CD14-positive monocyte (primary cell): ENCODE data around the gene PLD1. TPM values are rescaled to one million over a fixed set of nuclear protein-coding genes. Genes with fewer than 3 reads are reported as not detected.
"Not testable (repeated sequence)": the region's sequence is repeated elsewhere in the genome, so short reads cannot be mapped to it uniquely, and the experiment has no call there.

Source experiments
- DNase-seq, 3 donors: peaks; one replicate each; pipeline ENCODE4 v3.0.0-alpha.2; 2011 to 2022
- H2AFZ ChIP-seq: 2 replicates; pipeline ENCODE4 v1.6.0; 2012; ENCODE audit warnings: mild to moderate bottlenecking, low read depth, low read length, inconsistent platforms; ENCODE audit not compliant: insufficient read depth, poor library complexity, severe bottlenecking
- H3K27ac ChIP-seq, 2 donors: 1 replicate in 1 of 2; 2 replicates in 1 of 2; pipeline ENCODE4 v1.5.1; 2012 to 2013; ENCODE audit warnings: low read length in 2 of 2, control low read depth in 1 of 2, inconsistent platforms in 1 of 2, low read depth in 1 of 2, mild to moderate bottlenecking in 1 of 2
- H3K27me3 ChIP-seq, 2 donors: one replicate each; pipeline versions ENCODE4 v1.6.0 to v1.6.1; 2011 to 2013; ENCODE audit warnings: low read length in 2 of 2; ENCODE audit not compliant: control insufficient read depth in 2 of 2, insufficient read depth in 2 of 2
- H3K36me3 ChIP-seq, 2 donors: replicated peaks in 1 of 2; 1 replicate in 1 of 2; 2 replicates in 1 of 2; pipeline versions ENCODE4 v1.5.1 to v1.6.1; 2012 to 2013; ENCODE audit warnings: low read length in 2 of 2, control low read depth in 1 of 2, inconsistent platforms in 1 of 2, mild to moderate bottlenecking in 1 of 2; ENCODE audit not compliant: insufficient read depth in 2 of 2, control insufficient read depth in 1 of 2
- H3K4me1 ChIP-seq, 2 donors: 1 replicate in 1 of 2; 2 replicates in 1 of 2; pipeline versions ENCODE4 v1.5.1 to v1.6.1; 2012 to 2013; ENCODE audit warnings: low read length in 2 of 2, control low read depth in 1 of 2, inconsistent platforms in 1 of 2, mild to moderate bottlenecking in 1 of 2, moderate library complexity in 1 of 2; ENCODE audit not compliant: insufficient read depth in 2 of 2, control insufficient read depth in 1 of 2
- H3K4me2 ChIP-seq: replicated peaks from 2 replicates; pipeline ENCODE3; 2012; ENCODE audit warnings: low read length, moderate library complexity, mild to moderate bottlenecking; ENCODE audit not compliant: poor library complexity, severe bottlenecking; ENCODE audit errors: extremely low read depth
- H3K4me3 ChIP-seq, 3 experiments: fragments of 200-600 bp in 1 of 3; sonication (generic) in 1 of 3; replicated peaks in 1 of 3; 1 replicate in 2 of 3; 2 replicates in 1 of 3; pipeline ENCODE4 v1.5.1; 2011 to 2013; ENCODE audit warnings: low read length in 3 of 3, mild to moderate bottlenecking in 3 of 3, control low read depth in 2 of 3, low read depth in 2 of 3, inconsistent platforms in 1 of 3, moderate library complexity in 1 of 3
- H3K79me2 ChIP-seq: 2 replicates; pipeline ENCODE4 v1.6.0; 2012; ENCODE audit warnings: mild to moderate bottlenecking, control low read depth, inconsistent platforms, low read length, moderate library complexity; ENCODE audit not compliant: insufficient read depth
- H3K9ac ChIP-seq: 2 replicates; pipeline ENCODE4 v1.6.0; 2017; ENCODE audit warnings: low read length, mild to moderate bottlenecking; ENCODE audit not compliant: insufficient read depth, poor library complexity, severe bottlenecking
- H3K9me3 ChIP-seq, 2 donors: replicated peaks in 1 of 2; 1 replicate in 1 of 2; 2 replicates in 1 of 2; pipeline versions ENCODE4 v1.5.1 to v1.6.1; 2012 to 2013; ENCODE audit warnings: low read length in 2 of 2, control low read depth in 1 of 2; ENCODE audit not compliant: control insufficient read depth in 1 of 2, insufficient read depth in 1 of 2
- H4K20me1 ChIP-seq: 2 replicates; pipeline ENCODE4 v1.6.0; 2012; ENCODE audit warnings: mild to moderate bottlenecking, low read length, control low read depth, moderate library complexity; ENCODE audit not compliant: insufficient read depth
- H3K27ac Mint-ChIP-seq, 7 donors: one replicate each; pipeline ENCODE4 v1.8.0; 2020; ENCODE audit warnings: mild to moderate bottlenecking in 7 of 7, mixed read lengths in 7 of 7, moderate library complexity in 6 of 7, inconsistent platforms in 2 of 7
- H3K27me3 Mint-ChIP-seq, 3 donors: one replicate each; pipeline ENCODE4 v1.8.0; 2021 to 2022; ENCODE audit warnings: low read depth in 3 of 3, mild to moderate bottlenecking in 3 of 3, mixed read lengths in 3 of 3, moderate library complexity in 3 of 3, inconsistent platforms in 1 of 3
- H3K36me3 Mint-ChIP-seq, 2 donors: one replicate each; pipeline ENCODE4 v1.8.0; 2020; ENCODE audit warnings: mixed read lengths in 2 of 2, inconsistent platforms in 1 of 2, mild to moderate bottlenecking in 1 of 2
- H3K4me1 Mint-ChIP-seq: one replicate; pipeline ENCODE4 v1.8.0; 2020; ENCODE audit warnings: mild to moderate bottlenecking, mixed read lengths
- H3K4me3 Mint-ChIP-seq, 2 donors: one replicate each; pipeline ENCODE4 v1.8.0; 2020; ENCODE audit warnings: mild to moderate bottlenecking in 2 of 2, mixed read lengths in 2 of 2, moderate library complexity in 1 of 2
- H3K9me3 Mint-ChIP-seq, 7 donors: one replicate each; pipeline ENCODE4 v1.8.0; 2020 to 2022; ENCODE audit warnings: mixed read lengths in 7 of 7, mild to moderate bottlenecking in 6 of 7, moderate library complexity in 6 of 7, inconsistent platforms in 2 of 7
- WGBS: methylation state at CpG from one replicate; pipeline ENCODE4 v1.1.5; 2013; ENCODE audit warnings: missing lambda C conversion rate; ENCODE audit not compliant: insufficient coverage; 5-methylcytosine and 5-hydroxymethylcytosine counted together
- intact Hi-C, 2 donors: fragments of 100-400 bp; cut with micrococcal nuclease; formaldehyde crosslinking; loops; one replicate each; pipeline versions ENCODE4 v1.15.0 to v1.15.1; 2023
- polyA plus RNA-seq, 3 donors: library from polyadenylated mRNA; depleted of rRNA in 1 of 3; unstranded in 2 of 3; stranded (reverse) in 1 of 3; fragments of 300-500 nt in 2 of 3; fragments of >200 nt in 1 of 3; fragmentation: Illumina TruSeq in 2 of 3; gene quantifications; 1 replicate in 2 of 3; 2 replicates in 1 of 3; pipeline ENCODE4 v1.2.3, GENCODE V29; 2012 to 2021
- TF ChIP-seq, protein P1 (sequence below): fragments of 200-600 bp; IDR thresholded peaks from one replicate; pipeline ENCODE4 v1.8.0; 2022; ENCODE audit warnings: antibody characterized with exemption, mild to moderate bottlenecking

PLD1 gene
- polyA plus RNA-seq, 3 donors, result 5.1 to 7.9 (median 5.8) TPM

DNA sequence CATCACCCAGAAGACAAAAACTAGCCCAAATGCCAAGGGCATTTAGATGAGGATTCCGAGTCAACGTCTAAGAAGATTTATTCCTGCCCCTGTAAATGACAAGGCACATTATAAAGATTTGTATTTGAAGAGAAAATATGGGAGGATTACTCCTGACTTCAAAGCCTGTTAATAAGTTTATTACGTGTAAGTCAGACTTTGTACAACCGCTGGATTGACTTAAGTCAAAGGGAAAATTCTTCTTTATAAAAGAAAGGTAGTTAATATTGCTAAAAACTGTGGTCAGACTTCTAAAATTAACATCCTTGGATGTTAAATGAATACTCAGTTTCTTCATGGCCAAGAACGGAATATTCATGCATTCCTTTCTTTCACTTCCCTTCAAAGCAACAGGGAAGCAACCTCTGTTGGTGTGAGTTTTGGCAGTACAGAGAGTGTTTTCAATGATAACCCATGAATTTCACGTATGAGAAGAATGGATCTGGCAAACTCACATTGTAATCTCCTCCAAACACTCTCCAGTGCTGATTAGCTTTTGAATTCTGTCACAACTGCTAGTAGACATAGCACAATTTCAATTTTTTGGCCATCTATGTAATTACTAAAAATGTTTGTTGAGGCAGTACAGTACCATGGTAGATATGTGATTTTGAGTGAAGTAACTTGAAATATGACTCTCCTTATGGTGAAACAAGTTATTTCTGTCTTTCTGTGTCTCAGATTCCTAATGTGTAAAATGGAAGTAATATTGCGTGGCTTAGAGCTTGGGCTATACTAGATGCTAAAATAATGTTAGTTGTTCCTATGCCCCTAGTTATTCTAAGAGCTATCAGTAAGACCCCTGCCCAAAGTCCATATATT, 62.0 kb downstream of the PLD1 start:
- peaks cover 9 to 12% of the 10 kb centered on the region in 2 donors for H3K36me3 Mint-ChIP-seq
- Histone ChIP-seq H3K4me3 (no peak overlapping the region), H2AFZ (no peak overlapping the region), H3K36me3 (no peaks in the 10 kb centered on the region), H3K9me3 (no peaks in the 10 kb centered on the region), H3K4me1 (peaks cover 26 to 27% of the 10 kb centered on the region in 2 donors), H4K20me1 (peaks cover 15% of the 10 kb centered on the region), H3K4me2 (no peak overlapping the region), H3K79me2 (peaks cover 92% of the 10 kb centered on the region), H3K9ac (no peak overlapping the region), H3K27ac (peak overlapping the region in 1 of 2 donors; percentile 11), H3K27me3 (no peaks in the 10 kb centered on the region)
- no peak overlapping the region for H3K4me3 Mint-ChIP-seq
- no peaks in the 10 kb centered on the region for H3K27me3 Mint-ChIP-seq
- WGBS, result no CpG with 5 or more reads among the region's 7 CpGs
- peak overlapping the region in 6 of 7 donors; percentile 6 to 79 (median 61) for H3K27ac Mint-ChIP-seq
- intact Hi-C loops, result no loop called here
- peaks cover 36% of the 10 kb centered on the region for H3K4me1 Mint-ChIP-seq
- TF ChIP-seq, protein P1, sequence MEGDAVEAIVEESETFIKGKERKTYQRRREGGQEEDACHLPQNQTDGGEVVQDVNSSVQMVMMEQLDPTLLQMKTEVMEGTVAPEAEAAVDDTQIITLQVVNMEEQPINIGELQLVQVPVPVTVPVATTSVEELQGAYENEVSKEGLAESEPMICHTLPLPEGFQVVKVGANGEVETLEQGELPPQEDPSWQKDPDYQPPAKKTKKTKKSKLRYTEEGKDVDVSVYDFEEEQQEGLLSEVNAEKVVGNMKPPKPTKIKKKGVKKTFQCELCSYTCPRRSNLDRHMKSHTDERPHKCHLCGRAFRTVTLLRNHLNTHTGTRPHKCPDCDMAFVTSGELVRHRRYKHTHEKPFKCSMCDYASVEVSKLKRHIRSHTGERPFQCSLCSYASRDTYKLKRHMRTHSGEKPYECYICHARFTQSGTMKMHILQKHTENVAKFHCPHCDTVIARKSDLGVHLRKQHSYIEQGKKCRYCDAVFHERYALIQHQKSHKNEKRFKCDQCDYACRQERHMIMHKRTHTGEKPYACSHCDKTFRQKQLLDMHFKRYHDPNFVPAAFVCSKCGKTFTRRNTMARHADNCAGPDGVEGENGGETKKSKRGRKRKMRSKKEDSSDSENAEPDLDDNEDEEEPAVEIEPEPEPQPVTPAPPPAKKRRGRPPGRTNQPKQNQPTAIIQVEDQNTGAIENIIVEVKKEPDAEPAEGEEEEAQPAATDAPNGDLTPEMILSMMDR, result no peak
- peak in 2 of 3 donors; percentile 20 to 37 for DNase-seq
- H3K9me3 Mint-ChIP-seq, result peaks cover 0 to 8% (median 3%) of the 10 kb centered on the region in 7 donors

DNA sequence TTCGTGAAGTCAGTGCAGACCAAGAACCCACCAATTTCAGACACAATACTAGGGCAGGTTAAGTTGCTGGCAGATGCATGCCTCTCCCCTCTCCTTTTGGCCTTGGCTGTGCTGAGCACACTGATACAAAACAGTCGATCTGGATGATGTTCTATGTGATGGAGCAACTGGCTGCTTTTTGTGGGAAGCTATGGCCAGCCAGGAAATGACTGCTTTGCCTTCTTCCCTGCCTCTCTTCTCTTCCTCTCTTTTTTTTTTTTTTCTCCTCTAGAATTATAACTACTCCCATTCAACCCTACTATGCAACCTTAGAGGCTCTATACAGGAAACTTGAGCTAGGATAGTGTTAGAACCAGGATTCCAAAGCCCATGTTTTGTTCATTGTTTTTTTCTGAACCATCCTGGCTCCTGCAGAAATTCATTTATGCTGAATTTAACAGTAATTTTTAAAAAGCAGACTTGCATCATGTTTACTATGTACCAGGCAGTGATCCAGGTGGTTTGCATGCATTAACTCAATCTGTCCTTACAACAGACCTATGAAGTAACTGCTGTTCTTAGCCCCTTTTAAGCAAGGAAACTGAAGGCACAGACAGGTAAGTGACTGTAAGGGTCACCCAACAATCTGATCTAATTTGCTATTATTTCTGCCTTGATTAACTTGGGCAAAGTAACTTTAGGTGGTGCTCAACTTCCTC, 62.9 kb downstream of the PLD1 start:
- H3K4me2 ChIP-seq, result no peak overlapping the region
- H3K4me3 Mint-ChIP-seq, result no peak overlapping the region
- no peaks in the 10 kb centered on the region for H3K36me3 ChIP-seq
- peaks cover 0 to 8% (median 3%) of the 10 kb centered on the region in 7 donors for H3K9me3 Mint-ChIP-seq
- TF ChIP-seq, protein P1, result no peak
- H3K27me3 ChIP-seq, result no peaks in the 10 kb centered on the region
- H3K27ac ChIP-seq, result peak overlapping the region in 1 of 2 donors; percentile 11
- no peaks in the 10 kb centered on the region for H3K27me3 Mint-ChIP-seq
- peaks cover 26 to 27% of the 10 kb centered on the region in 2 donors for H3K4me1 ChIP-seq
- peak overlapping the region in 1 of 3 experiments; percentile 18 for H3K4me3 ChIP-seq
- no peak overlapping the region for H3K9ac ChIP-seq
- peak overlapping the region in 2 of 7 donors; percentile 44 to 77 for H3K27ac Mint-ChIP-seq
- H3K9me3 ChIP-seq, result no peaks in the 10 kb centered on the region
- peak in 1 of 3 donors; percentile 10 for DNase-seq
- peaks cover 9% of the 10 kb centered on the region for H4K20me1 ChIP-seq
- no CpG with 5 or more reads among the region's 2 CpGs for WGBS
- H3K36me3 Mint-ChIP-seq, result peaks cover 9 to 12% of the 10 kb centered on the region in 2 donors
- H3K4me1 Mint-ChIP-seq, result peaks cover 39% of the 10 kb centered on the region
- H2AFZ ChIP-seq, result no peak overlapping the region
- H3K79me2 ChIP-seq, result peaks cover 91% of the 10 kb centered on the region
- intact Hi-C loops, result no loop called here

DNA sequence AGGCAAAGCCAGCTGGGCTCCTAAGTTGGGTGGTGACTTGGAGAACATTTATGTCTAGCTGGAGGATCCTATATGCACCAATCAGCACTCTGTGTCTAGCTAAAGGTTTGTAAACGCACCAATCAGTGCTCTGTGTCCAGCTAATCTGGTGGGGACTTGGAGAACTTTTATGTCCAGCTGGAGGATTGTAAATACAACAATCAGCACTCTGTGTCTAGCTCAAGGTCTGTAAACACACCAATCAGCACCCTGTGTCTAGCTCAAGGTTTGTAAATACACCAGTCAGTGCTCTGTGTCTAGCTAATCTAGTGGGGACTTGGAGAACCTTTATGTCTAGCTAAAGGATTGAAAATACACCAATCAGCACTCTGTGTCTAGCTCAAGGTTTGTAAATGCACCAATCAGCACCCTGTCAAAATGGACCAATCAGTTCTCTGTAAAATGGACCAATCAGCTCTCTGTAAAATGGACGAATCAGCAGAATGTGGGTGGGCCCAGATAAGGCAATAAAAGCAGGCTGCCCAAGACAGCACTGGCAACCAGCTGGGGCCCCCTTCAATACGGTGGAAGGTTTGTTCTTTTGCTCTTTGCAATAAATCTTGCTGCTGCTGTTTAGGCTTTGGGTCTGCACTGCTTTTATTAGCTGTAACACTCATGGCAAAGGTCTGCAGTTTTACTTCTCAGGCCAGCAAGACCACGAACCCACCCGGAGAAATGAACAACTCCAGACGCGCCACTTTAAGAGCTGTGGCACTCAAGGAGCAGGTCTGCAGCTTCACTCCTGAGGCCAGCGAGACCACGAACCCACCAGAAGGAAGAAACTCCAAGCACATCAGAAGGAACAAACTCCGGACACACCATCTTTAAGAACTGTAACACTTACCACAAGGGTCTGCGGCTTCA, 63.7 kb downstream of the PLD1 start:
- H3K4me3 ChIP-seq, intact Hi-C loops, DNase-seq, H3K27ac ChIP-seq, H3K9ac ChIP-seq, H3K9me3 Mint-ChIP-seq, H3K36me3 ChIP-seq, H3K4me2 ChIP-seq, H3K9me3 ChIP-seq, H3K4me3 Mint-ChIP-seq, H3K27me3 ChIP-seq, H3K27me3 Mint-ChIP-seq, H2AFZ ChIP-seq, H4K20me1 ChIP-seq: not testable (repeated sequence)
- H3K4me1 ChIP-seq, result peaks cover 27 to 30% of the 10 kb centered on the region in 2 donors
- Mint-ChIP-seq H3K36me3 (peaks cover 9 to 12% of the 10 kb centered on the region in 2 donors), H3K27ac (peak overlapping the region in 5 of 7 donors; percentile 9 to 77 (median 25)), H3K4me1 (peaks cover 43% of the 10 kb centered on the region)
- 45% methylated on average over 9 of the region's 11 CpGs for WGBS
- H3K79me2 ChIP-seq, result peaks cover 88% of the 10 kb centered on the region
